Body of pancreas (tissue), 4 donors: ENCODE results near the gene ADPGK. TPM values are rescaled to one million over a fixed set of nuclear protein-coding genes. Genes with fewer than 3 reads are reported as not detected.

Source experiments
- ATAC-seq: fragments of 150-250 bp; one replicate; pipeline ENCODE4 v1.9.1; 2016
- DNase-seq, 4 donors: peaks; one replicate each; pipeline ENCODE4 v3.0.0-alpha.2; 2019
- H3K27ac ChIP-seq, 4 donors: fragments of 200-600 bp; sonication (generic); 1 replicate in 3 of 4; 2 replicates in 1 of 4; pipeline versions ENCODE4 v1.5.1 to v1.6.1; 2016 to 2019; ENCODE audit warnings: mild to moderate bottlenecking in 1 of 4, mixed read lengths in 1 of 4, moderate library complexity in 1 of 4
- H3K27me3 ChIP-seq, 2 donors: fragments of 200-600 bp; sonication (generic); one replicate each; pipeline ENCODE4 v1.6.0; 2016; ENCODE audit warnings: mild to moderate bottlenecking in 1 of 2
- H3K36me3 ChIP-seq, 2 donors: fragments of 200-600 bp; sonication (generic); replicated peaks in 1 of 2; 2 replicates each; pipeline ENCODE4 v1.5.1; 2016; ENCODE audit warnings: low read depth in 2 of 2; ENCODE audit not compliant: insufficient read depth in 1 of 2
- H3K4me1 ChIP-seq: fragments of 200-600 bp; sonication (generic); one replicate; pipeline ENCODE4 v1.6.0; 2016
- H3K4me3 ChIP-seq, 2 donors: fragments of 200-600 bp; sonication (generic); 1 replicate in 1 of 2; 2 replicates in 1 of 2; pipeline ENCODE4 v1.5.1; 2016 to 2019
- H3K9me3 ChIP-seq, 3 donors: fragments of 200-600 bp; sonication (generic); 1 replicate in 2 of 3; 2 replicates in 1 of 3; pipeline ENCODE4 v1.5.1; 2016
- CTCF ChIP-seq, 7 experiments: fragments of 450-650 bp in 4 of 7; fragments of 200-600 bp in 3 of 7; sonication (generic) in 3 of 7; IDR thresholded peaks; one replicate each; pipeline ENCODE4 v1.5.1; 2016 to 2019; ENCODE audit warnings: antibody characterized with exemption in 7 of 7
- POLR2A ChIP-seq, 3 donors: fragments of 450-650 bp; IDR thresholded peaks; one replicate each; pipeline ENCODE4 v1.6.1; 2016; ENCODE audit warnings: antibody characterized with exemption in 3 of 3, mild to moderate bottlenecking in 2 of 3
- WGBS, 2 donors: methylation state at CpG; one replicate each; pipeline ENCODE4 v1.1.5; 2017; 5-methylcytosine and 5-hydroxymethylcytosine counted together
- intact Hi-C: fragments of 100-400 bp; cut with DNase I; formaldehyde crosslinking; loops from one replicate; pipeline ENCODE4 v1.15.1; 2023
- total RNA-seq, 2 donors: library from RNA; depleted of rRNA; stranded (reverse); fragments of >200 nt; gene quantifications; one replicate each; pipeline ENCODE4 v1.1.0, GENCODE V29; 2016

The ADPGK gene
- total RNA-seq, 2 donors from 2014 or later = 52.1 to 85.0 TPM

- H3K4me1 ChIP-seq = no peaks in the 10 kb centered on the region
- TF ChIP-seq CTCF (IDR thresholded peaks at IDR 0.05) (no peak), POLR2A (IDR thresholded peaks at IDR 0.05) (no peak)
- no peaks in the 10 kb centered on the region for H3K9me3 ChIP-seq
- DNase-seq (no peak), ATAC-seq (no peak)
- H3K36me3 ChIP-seq = peaks cover 0 to 8% of the 10 kb centered on the region in 2 donors
- 89 to 97% methylated on average over 2 of the region's 2 CpGs for whole genome bisulfite sequencing, 2 donors
- H3K4me3 ChIP-seq = no peak overlapping the region
- intact Hi-C loops = no loop called here
- no peaks in the 10 kb centered on the region for H3K27me3 ChIP-seq
- no peak overlapping the region for H3K27ac ChIP-seq
Measured at GRCh38 chr15:72749700-72750099, 33.9 kb downstream of the ADPGK start.

- Histone ChIP-seq H3K36me3 (peaks cover 0 to 13% of the 10 kb centered on the region in 2 donors), H3K9me3 (no peaks in the 10 kb centered on the region), H3K4me1 (peaks cover 11% of the 10 kb centered on the region), H3K27me3 (no peaks in the 10 kb centered on the region), H3K27ac (no peak overlapping the region), H3K4me3 (no peak overlapping the region)
- no peak for ATAC-seq
- TF ChIP-seq CTCF (IDR thresholded peaks at IDR 0.05) = no peak
- TF ChIP-seq POLR2A (IDR thresholded peaks at IDR 0.05) = no peak
- intact Hi-C loops = no loop called here
- no peak for DNase-seq
- WGBS, 2 donors = 92% methylated on average over 1 of the region's 1 CpG
Measured at GRCh38 chr15:72740219-72740618, 43.3 kb downstream of the ADPGK start.

DNA sequence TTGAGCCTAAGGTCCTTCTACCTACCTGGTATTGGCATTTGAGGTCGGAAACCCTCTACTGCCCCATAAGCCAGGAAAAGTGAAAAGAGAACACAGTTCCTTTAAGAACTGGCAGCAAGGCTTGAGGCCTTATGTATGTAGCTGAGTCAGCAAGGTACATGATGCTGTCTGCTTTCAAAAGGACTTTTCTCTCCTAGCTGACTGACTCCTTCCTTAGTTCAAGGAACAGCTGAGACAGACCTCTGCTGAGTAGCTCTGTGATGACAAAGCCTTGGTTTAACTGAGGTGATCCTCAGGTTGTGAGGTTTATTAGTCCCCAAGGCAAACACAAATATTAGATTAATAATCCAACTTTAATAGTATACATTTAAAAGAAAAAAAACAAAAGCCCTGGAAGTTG is 45.8 kb downstream of the ADPGK start:
- intact Hi-C loops = no loop called here
- TF ChIP-seq CTCF (IDR thresholded peaks at IDR 0.05) (no peak), POLR2A (IDR thresholded peaks at IDR 0.05) (no peak)
- 83 to 100% methylated on average over 1 of the region's 1 CpG for WGBS, 2 donors
- peaks cover 0 to 18% of the 10 kb centered on the region in 2 donors for H3K36me3 ChIP-seq
- H3K9me3 ChIP-seq = no peaks in the 10 kb centered on the region
- no peak overlapping the region for H3K4me3 ChIP-seq
- no peaks in the 10 kb centered on the region for H3K27me3 ChIP-seq
- DNase-seq (no peak), ATAC-seq (no peak)
- H3K27ac ChIP-seq = no peak overlapping the region
- H3K4me1 ChIP-seq = peaks cover 21% of the 10 kb centered on the region

GRCh38 chr15:72737061-72737460 is 46.5 kb downstream of the ADPGK start:
- H3K36me3 ChIP-seq = peaks cover 0 to 18% of the 10 kb centered on the region in 2 donors
- WGBS, 2 donors = 71 to 75% methylated on average over 3 of the region's 3 CpGs
- no peak for TF ChIP-seq POLR2A (IDR thresholded peaks at IDR 0.05)
- peak in 1 of 7 experiments; percentile 5 for TF ChIP-seq CTCF (IDR thresholded peaks at IDR 0.05)
- DNase-seq = no peak
- no peaks in the 10 kb centered on the region for H3K9me3 ChIP-seq
- no peak for ATAC-seq
- H3K4me3 ChIP-seq = no peak overlapping the region
- intact Hi-C loops = no loop called here
- H3K27me3 ChIP-seq = no peaks in the 10 kb centered on the region
- H3K27ac ChIP-seq = peak overlapping the region in 1 of 4 donors; percentile 15
- H3K4me1 ChIP-seq = peaks cover 21% of the 10 kb centered on the region

DNA sequence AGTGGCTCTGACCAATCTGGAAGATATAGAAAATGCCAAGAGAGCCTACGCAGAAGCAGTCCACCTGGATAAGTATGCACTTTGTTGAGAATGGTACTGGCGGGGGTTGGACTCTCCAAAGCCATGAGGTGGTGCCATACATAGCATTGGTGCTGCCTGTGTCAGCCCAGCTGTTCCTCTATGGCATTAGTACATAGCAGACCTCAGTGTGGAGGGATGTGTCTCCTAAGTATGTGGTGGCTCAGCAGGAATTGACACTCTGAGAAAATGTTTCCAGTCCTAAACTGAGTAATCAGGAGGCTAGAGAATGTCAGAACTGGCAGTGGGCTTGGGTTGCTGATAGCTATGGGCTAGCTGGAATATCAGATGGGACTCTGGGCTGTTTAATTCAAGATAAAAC is 48.4 kb downstream of the ADPGK start:
- Histone ChIP-seq H3K4me3 (no peak overlapping the region), H3K27me3 (no peaks in the 10 kb centered on the region), H3K4me1 (peaks cover 21% of the 10 kb centered on the region), H3K36me3 (peaks cover 0 to 18% of the 10 kb centered on the region in 2 donors), H3K27ac (no peak overlapping the region), H3K9me3 (no peaks in the 10 kb centered on the region)
- intact Hi-C loops = no loop called here
- 89 to 97% methylated on average over 2 of the region's 2 CpGs for WGBS, 2 donors
- TF ChIP-seq CTCF (IDR thresholded peaks at IDR 0.05) = no peak
- TF ChIP-seq POLR2A (IDR thresholded peaks at IDR 0.05) = no peak
- ATAC-seq (no peak), DNase-seq (no peak)
